DMS153 (cell line): ENCODE results near the gene SPTLC1.
"Not testable (repeated sequence)": the region's sequence is repeated elsewhere in the genome, so short reads cannot be mapped to it uniquely, and the experiment has no call there.

Experiments
- DNase-seq: peaks from one replicate; lab custom pipeline; 2025; lab: John Stamatoyannopoulos, UW

SPTLC1 gene, protein sequence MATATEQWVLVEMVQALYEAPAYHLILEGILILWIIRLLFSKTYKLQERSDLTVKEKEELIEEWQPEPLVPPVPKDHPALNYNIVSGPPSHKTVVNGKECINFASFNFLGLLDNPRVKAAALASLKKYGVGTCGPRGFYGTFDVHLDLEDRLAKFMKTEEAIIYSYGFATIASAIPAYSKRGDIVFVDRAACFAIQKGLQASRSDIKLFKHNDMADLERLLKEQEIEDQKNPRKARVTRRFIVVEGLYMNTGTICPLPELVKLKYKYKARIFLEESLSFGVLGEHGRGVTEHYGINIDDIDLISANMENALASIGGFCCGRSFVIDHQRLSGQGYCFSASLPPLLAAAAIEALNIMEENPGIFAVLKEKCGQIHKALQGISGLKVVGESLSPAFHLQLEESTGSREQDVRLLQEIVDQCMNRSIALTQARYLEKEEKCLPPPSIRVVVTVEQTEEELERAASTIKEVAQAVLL

DNA sequence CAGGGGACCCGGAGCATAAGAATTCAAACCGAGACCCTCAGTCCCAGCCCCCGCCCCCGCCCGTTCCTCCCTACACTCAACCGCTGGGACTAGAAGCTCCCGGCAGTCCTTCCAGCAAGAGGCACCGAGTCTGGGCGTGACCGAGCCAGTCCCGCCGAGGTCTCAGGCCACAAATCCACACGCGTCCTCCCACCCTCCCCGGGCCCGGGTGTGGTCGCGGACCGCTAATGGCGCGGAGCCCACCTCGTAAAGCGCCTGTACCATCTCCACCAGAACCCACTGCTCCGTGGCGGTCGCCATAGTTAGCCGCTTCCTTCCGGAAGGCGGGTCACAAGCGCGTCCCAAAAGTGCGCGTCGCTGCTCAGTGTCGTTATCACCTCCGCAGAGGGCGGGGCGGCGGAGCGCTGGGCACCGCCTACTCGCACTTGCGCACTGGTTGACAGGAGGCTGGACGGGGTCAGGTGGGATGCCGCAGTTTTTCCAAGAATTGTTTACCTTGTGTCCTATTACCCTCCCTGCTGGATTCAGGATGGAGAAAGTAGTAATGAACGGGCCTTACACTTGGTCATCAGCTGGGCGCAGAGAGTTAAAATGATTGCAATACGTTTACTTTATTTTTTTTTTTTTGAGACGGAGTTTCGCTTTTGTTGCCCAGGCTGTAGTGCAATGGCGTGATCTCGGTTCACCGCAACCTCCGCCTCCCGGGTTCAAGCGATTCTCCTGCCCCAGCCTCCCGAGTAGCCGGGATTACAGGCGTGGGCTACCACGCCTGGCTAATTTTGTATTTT is at the start of gene SPTLC1:
TSS of gene SPTLC1 (minus strand) at position 343 of the 788 bp plus-strand sequence. CDS start at position 300, 43 bp downstream.
- peak; percentile 88 for DNase-seq

DNA sequence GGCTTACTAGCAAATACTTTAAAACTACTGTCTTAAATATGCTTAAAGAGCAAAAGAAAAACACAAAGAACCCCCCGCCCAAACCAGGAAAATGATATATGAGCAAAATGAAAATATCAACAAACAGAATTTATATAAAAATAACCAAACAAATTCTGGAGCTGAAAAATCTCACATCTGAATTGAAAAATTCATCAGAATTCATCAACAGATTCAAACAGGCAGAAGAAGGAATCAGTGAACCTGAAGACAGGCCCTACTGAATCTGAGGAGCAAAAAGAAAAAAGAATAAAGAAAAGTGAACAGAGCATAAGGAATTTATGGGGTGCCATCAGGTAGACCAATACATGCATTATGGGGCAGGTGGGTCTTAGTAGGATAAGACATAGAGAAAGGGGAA is 49.8 kb upstream of the SPTLC1 start:
- no peak for DNase-seq

DNA sequence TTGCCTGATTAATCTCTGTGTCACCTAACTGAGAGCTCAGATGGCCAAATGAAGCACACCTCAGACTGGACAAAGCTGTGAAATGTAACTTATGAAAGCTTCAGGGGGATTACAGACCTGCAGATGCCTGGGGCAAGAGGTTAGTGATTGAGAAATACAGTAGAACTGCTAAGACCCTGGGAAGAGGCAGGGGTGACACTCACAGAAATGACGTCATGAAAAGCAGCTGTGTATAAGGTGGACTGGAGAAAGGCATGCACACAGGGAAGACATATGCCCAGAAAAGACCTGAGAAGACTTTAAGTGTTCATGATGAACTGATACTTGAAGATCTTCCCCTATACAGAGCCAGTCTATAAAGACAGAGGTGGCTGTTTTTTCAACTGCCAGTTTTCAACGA is 49.3 kb upstream of the SPTLC1 start:
- DNase-seq = no peak

DNA sequence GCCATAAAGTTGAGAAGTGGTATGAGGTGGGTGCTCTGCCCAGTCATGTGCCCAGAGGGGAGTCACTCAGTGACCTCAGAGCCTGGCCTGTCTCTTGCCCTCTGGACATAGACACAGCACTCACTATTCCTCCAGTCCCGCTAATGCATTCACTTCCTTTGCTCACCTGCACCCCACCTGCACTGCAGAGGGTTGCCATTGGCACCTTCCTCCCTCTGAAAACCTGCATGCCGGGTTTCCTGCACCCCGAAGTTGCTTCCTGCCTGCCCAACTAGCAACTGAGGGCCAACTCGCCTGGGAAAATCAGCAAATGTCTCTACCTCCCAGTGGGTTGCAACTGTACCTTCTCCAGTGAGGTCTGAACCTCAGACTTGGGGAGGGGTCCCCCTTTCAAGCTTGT is 48.1 kb upstream of the SPTLC1 start:
- DNase-seq = no peak

DNA sequence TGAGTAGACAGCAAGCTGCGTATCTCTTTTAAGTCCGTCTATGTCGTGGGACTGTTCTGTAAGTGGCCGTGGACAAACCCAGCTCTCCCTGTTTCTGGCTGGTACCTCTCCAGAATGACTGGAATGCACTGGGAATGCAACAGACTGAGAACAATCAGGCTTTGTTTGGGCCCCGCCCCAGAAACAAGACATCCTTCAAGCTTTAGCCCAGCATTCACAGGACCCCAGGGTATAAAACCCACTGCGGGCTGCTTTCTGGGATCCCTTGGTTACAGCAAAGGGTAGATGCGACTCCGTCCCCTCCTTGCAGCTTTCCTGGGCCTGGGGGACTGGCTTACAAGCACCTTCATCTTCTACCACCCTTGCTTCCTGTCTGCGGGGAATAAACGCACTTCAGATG is 45.6 kb upstream of the SPTLC1 start:
- DNase-seq = no peak

DNA sequence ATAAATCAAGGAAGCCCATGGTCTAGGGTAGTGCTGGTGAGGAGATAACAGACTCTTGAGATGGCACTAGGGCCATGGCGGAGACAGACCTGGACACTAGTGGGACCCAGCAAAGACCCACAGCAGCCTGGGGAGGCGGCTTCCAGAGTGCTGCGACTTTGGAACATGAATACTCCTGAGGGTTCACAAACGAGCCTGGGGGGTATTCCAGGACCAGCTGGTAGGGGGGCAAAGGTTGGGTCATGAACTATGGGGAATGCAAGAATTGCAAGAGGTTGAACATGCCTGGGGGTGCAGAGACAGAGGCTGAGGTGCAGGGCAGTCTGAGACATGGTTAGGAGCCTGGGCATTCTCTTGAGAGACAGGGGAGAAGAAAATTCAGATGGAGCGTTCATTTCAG is 43.8 kb upstream of the SPTLC1 start:
- no peak for DNase-seq

DNA sequence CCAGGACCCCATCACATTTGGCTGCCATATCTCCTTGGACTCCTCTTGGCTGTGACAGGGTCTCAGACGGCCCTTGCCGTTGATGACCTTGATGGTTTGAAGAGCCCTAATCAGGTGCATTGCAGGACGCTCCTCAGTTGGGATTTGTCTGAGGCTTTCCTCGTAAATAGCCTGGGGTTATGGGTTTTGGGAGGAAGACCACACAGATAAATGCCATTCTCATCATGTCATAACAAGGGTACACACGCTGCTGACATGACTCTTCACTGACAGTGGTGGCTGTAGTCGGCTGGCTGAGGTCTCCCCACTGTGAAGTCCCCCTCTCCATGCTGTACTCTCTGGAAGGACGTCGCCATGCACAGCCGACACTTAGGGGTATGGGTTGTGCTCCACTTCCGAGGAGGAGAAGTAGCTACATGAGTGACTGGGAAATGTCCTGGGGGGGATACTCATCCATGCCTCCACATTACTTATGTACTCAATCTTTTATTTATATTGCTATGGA is 42.9 kb upstream of the SPTLC1 start:
- no peak for DNase-seq

DNA sequence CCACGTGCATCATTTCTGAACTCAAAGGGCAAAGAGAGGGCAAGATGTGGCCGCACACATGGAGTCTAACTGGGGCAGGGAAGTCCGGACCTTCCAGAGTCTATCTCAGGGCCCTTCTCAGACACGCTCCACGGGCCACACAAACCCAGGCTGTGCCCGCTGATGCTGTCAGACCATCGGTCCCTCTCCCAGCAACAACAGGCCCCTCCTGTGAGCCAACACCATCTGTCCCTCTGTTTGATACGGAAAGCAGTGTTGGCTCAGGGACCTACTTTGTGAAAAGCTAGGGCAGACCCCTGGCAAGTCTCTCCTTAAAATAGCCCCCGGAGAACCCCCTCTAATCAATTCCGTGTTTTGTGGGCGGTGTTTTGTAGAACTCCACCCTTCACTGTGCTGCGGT is 40.5 kb upstream of the SPTLC1 start:
- DNase-seq = not testable (repeated sequence)

DNA sequence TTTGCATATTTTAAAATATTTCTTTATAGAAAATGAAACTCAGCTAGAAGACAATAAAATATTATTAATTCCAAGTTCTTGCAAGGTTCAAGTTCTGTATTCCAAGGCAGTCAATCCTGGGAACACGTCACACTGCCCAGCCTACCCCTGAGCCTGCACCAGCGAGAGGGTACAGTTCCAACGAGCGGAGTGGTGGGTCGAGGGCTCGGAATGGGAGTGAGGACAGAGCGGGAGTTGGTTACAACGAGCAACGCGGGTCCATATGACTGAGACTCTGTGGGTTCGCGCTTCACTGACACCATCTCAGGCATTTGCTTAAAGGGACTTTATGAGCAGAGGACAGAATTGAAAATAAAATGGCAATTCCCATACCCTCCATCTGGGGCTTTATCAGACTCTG is 40.0 kb upstream of the SPTLC1 start:
- no peak for DNase-seq

DNA sequence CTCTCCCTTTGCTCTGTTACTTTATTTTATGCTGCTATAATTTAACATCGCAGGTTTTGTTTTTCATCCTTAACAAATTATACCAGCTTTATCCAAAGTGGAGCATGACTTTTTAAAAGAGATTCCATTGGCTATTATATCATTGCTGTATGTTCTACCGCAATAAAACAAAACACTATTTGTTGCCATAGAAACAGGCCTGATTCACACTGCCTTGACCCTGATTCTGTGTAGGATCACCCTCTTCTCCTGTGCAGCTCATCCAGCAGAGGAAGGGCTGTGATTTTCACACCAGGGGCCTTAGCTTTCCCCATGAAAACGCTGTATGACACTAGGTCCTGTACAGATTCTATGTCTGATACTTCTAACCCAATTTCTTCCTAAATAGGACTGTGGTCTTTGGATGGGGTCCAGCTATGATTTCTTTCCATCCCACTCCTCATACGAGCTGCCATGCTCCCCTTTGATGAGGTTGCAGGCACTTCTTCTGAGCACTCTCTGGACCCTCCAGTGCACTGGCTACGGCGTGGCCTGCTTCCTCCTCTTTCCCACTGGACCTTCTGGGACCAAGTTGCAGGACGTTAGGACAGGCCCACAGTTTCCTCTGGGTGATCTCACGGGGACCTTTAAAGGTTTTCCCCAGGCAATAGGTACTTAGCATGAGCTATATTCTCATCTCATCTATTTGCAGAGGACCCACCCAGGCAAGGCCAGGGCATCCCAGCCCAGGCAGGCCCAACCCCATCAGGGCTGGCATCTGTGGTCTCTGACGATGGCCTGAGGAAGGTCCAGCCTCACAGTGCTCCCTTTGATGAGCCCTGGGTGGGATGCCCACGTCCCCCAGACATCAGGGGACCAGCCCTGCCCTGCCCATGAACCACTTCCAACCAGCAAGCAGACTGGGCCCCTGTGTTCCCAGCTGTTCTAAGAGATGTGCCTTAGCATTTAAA is 38.5 kb upstream of the SPTLC1 start:
- DNase-seq = not testable (repeated sequence)

DNA sequence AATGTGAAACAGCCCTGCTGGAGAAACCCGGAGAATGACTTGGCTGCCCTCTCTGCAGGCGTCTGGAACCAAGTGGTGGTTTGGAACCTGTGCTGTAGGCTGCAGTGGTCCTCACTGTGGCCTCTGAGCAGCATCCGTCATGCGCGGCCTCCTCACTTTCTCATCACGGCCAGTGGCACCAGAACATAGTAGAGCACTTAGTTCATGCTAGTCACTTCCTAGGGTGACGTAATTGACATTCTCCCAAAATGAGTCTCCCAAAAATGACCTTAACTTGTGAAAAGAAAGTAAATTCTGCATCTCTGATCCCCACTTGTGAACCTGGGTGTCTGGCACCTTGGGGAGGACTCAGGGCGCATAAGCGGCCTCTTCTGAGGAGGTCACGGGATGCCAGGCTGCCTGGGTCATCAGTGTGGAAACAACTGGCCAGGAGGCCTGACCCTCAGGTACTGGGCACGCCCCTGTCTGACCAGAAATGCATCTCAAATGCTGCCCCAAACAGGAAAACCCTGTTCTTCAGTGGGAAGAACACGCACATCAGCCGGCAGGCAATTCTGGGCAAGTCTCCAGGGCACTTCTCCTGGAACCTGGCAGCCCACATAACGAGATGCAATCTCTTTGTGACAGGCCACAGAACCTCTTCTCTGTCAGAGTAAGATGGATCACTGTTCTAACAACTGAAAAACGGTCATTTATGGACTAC is 36.6 kb upstream of the SPTLC1 start:
- DNase-seq = no peak

DNA sequence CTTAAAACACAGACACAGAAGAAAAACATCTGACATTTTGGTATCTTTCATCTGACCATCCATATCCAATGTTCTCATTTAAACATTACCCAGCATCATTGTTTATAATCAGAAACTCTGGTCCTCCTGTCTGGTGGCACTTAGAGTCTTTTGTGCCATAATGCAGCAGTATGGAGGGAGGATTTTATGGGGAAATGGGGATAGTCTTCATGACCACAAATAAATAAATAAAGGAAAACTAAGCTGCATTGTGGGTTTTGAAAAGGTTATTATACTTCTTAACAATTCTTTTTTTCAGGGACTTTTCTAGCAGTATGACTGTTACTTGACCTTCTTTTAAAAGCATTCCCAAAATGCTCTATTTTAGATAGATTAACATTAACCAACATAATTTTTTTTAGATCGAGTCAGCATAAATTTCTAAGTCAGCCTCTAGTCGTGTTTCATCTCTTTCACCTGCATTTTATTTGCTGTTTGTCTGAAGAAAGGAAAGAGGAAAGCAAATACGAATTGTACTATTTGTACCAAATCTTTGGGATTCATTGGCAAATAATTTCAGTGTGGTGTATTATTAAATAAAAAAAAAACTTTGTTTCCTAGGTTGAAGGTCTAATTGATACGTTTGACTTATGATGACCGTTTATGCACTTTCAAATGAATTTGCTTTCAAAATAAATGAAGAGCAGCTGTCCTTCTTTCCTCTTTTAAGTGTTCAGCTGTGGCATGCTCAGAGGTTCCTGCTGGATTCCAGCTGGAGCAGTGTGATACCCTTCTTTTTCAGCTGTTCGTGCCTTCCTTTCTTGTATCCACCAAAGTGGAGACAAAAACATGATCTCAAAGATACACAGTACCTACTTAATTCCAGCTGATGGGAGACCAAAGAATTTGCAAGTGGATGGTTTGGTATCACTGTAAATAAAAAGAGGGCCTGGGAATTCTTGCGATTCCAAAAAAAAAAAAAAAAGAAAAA is 35.6 kb upstream of the SPTLC1 start:
- not testable (repeated sequence) for DNase-seq

DNA sequence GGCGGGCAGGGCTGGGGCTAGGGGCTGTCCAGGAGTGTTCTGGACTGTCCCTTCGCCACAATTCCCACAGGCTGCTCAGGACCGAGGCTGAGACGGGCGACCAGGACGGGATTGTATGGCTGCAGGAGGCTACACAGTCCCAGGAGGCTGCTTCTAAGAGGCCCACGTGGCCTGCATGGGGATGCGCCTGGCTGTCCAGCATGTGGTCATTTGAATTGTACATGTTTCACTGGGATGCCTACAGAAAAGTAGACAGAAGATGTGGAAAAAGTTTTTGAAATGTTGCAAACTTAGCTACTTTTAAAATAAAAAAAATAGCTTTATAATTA is 32.6 kb upstream of the SPTLC1 start:
- DNase-seq = no peak

DNA sequence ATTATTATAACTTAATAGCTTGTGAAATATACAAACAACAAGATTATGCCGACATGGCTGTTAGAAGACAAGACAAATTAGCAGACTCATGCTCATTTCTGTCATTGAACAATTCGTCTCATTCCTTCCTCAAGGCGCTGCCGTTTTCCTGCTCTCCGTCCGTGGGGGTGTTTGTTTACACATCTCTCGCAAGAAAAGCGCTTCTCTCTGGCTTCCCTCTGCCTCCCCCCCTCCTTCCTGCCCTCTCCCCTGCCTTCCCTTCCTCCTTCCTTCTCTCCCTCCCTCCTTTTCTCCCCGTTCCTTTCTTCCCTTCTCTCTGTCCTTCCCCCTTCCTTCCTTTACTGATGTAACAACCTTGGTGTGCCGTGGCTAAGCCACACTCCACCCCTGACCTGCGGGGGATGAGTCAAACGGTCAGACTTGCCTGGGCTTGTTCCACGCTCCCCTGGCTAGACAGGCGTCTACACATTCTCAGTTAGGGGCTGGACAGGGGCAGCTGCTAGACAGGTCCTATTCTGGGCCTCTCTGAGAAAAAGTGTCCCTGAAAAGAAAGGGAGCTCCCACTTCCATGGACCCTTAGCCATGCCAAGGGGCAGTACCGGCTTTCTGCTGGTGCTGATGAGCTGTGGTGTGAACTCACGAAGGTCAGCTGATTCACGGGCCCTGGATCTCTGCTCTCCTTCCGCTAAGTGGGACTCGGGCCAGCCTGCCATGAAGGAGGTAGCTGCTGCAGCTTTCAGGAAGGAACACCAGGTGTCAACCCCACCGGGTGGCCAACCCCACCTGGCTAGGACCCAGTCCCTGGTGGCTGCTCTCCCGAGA is 32.0 kb upstream of the SPTLC1 start:
- DNase-seq = peak; percentile 53

DNA sequence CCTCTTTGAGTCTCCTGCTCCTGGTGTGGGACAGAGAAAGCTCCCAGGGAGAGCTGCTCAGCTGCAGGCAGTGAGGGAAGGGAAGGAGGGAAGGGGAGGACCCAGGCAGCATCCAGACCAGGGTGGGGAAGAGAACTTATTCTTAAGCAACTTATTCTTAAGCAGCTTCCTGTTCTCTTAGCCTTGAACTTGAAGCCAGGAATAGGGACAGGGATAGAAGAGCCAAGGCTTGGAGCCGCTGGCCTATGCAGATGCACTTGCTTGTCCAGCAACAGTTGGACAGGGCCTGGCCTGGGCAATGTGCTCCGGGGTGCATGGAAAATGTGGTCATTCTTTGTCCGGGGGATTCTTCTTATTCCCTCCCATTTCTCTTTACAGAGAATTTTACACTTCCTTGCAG is 31.4 kb upstream of the SPTLC1 start:
- no peak for DNase-seq

DNA sequence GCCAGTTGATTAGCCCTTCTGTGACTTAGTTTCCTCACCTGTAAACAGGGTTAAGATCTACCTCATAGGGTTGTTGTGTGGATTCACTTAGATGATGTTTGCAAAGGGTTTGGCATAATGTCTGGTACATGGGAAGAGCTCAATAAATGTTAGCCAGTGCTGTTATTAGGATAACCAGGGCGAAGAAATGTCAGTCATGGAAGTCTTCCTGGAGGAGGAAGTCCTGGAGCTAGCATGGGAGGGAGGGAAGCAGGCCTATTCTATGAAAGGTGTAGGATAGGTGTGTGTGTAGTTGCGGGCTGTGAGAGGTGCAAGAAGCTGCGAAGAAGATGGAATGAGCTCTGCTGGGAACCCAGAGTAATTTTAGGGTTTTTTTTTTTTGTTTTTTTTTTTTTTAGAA is 30.6 kb upstream of the SPTLC1 start:
- DNase-seq = not testable (repeated sequence)

DNA sequence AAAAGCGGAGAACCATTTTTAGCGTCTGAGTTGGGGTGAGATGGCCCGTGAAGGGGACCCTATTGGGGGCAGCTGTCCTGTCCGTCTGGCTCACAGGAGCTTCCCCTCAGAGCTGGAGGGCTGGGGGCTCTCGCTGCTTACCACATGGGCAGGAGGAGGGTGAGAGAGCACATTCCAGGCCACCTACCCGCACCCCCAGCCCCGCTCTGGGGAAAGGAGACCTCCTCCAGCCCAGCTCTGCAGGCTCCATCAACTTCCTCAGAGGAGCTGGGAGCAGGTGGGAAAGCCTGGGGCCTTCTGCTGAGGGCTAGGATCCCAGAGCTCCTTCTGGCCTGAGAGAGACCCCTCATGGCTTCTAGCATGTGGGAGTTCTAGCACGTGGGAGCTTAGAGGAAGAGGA is 27.1 kb upstream of the SPTLC1 start:
- no peak for DNase-seq

DNA sequence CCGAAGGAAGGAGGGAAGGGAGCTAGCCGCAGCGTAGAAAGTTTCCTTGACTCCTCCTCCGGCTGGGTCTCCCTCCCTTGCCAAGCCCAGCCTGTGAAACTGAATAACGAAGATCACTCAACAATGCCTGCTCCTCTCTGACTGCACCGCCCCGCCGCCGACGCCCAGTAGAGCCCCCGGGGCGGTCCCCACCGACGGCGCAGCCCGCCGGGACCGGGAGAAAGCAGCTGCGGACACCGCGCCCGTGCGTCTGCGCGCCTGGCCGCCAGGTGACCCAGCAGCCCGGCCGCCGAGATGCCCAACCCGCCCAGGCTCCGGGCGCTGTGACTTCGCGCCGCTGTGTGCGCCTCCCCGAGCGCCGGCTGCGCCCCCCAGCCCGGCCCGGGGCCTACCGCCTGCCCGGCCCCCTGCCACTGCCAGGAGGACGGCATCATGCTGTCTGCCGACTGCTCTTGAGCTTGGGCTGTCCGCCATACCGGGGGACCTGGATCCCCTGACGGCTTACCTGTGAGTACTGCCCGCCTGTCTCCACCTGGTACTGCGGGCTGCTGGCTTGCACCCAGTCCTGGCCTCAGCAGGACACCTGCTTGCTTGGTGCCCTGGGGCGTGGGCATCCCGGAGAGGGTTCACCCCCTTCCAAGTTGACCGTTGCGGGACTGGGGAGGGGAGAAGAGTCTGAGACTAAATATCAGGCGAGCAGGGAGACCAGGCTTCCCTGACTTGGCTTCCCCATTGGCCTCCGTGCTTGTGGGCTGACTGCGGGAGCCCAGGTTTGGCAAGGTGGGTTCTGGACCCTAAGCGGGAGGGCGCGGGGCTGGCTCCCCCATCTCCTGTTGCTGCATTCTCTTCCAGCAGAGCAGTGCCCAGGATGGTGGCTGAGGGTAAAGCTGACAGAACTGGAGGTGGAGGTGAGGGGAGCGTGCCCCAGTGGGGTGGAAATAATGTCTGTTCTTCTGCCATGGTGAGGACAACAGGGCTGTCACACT is 26.2 kb upstream of the SPTLC1 start:
- no peak for DNase-seq
